ENCODE data around the gene PCBP3. TPM values are rescaled to one million over a fixed set of nuclear protein-coding genes. Genes with fewer than 3 reads are reported as not detected.

PCBP3 gene
- total RNA-seq, 1 experiment from 2014 or later: 10.9 TPM

DNA sequence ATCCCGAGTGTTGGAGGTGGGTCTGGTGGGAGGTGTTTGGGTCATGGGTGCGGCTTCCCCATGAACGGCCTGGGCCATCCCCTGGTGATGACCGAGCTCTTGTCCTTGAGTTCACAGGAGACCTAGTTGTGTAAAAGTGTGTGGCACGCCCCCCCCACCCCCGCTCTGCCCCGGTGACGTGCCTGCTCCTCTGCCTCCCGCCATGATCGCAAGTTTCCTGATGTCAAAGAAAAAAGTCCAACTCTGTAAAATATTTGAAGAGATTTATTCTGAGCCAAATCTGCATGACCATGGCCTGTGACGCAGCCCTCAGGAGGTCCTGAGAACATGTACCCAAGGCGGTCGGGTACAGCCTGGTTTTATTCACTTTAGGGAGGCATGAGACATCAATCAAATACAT lies 212.9 kb downstream of the PCBP3 start:
- no peak overlapping the region for H2AK5ac ChIP-seq (ENCODE audit: insufficient read length, low read length)
- no peaks in the 10 kb centered on the region for H4K20me1 ChIP-seq (ENCODE audit: control insufficient read depth, insufficient read depth, insufficient read length)
- Mint-ChIP-seq H3K9me3 (no peaks in the 10 kb centered on the region), H3K27ac (peak overlapping the region in 1 of 3 experiments; percentile 92; a peak in 2 of 7 replicates), H3K4me3 (no peak overlapping the region), H3K36me3 (ENCODE audit: insufficient read depth in 1 of 3, low read depth in 3 of 3) (no peaks in the 10 kb centered on the region), H3K4me1 (peaks cover 33 to 34% of the 10 kb centered on the region in 2 experiments), H3K27me3 (ENCODE audit: low read depth) (no peaks in the 10 kb centered on the region)
- H3K4ac ChIP-seq (ENCODE audit: low read depth, low read length): no peak overlapping the region
- no peaks in the 10 kb centered on the region for H3K27me3 ChIP-seq (ENCODE audit: insufficient read depth, low read length)
- TF ChIP-seq, protein P1, sequence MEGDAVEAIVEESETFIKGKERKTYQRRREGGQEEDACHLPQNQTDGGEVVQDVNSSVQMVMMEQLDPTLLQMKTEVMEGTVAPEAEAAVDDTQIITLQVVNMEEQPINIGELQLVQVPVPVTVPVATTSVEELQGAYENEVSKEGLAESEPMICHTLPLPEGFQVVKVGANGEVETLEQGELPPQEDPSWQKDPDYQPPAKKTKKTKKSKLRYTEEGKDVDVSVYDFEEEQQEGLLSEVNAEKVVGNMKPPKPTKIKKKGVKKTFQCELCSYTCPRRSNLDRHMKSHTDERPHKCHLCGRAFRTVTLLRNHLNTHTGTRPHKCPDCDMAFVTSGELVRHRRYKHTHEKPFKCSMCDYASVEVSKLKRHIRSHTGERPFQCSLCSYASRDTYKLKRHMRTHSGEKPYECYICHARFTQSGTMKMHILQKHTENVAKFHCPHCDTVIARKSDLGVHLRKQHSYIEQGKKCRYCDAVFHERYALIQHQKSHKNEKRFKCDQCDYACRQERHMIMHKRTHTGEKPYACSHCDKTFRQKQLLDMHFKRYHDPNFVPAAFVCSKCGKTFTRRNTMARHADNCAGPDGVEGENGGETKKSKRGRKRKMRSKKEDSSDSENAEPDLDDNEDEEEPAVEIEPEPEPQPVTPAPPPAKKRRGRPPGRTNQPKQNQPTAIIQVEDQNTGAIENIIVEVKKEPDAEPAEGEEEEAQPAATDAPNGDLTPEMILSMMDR (conservative IDR thresholded peaks at IDR 0.05): no peak
- H2AFZ ChIP-seq (ENCODE audit: low read length): no peak overlapping the region
- H3K14ac ChIP-seq (ENCODE audit: insufficient read depth, low read length): no peak overlapping the region
- no peak overlapping the region for H3K4me2 ChIP-seq (ENCODE audit: insufficient read depth, insufficient read length, low read length)
- no peaks in the 10 kb centered on the region for H3K9me3 ChIP-seq (ENCODE audit: control insufficient read depth, low read depth, low read length)
- no peak overlapping the region for H2BK15ac ChIP-seq (ENCODE audit: low read depth, low read length)
- no peak overlapping the region for H3K56ac ChIP-seq (ENCODE audit: insufficient read length, low read depth, low read length)
- no peak overlapping the region for H3T11ph ChIP-seq (ENCODE audit: low read length)
- no peaks in the 10 kb centered on the region for H3K23me2 ChIP-seq (ENCODE audit: insufficient read length, low read depth, low read length, poor library complexity, severe bottlenecking)
- no peak overlapping the region for H2BK5ac ChIP-seq (ENCODE audit: insufficient read length, low read length)
- no peaks in the 10 kb centered on the region for H3K4me1 ChIP-seq (ENCODE audit: insufficient read depth, low read length)
- no peak overlapping the region for H2BK120ac ChIP-seq (ENCODE audit: low read depth, low read length, poor library complexity, severe bottlenecking)
- no peak overlapping the region for H4K91ac ChIP-seq (ENCODE audit: insufficient read length, low read depth, low read length)
- H2BK12ac ChIP-seq (ENCODE audit: insufficient read length, low read depth, low read length): no peak overlapping the region
- no peak overlapping the region for H4K8ac ChIP-seq (replicated peaks; ENCODE audit: insufficient read length, low read depth, low read length)
- no peak overlapping the region for H3K18ac ChIP-seq (ENCODE audit: insufficient read length, low read depth, low read length)
- H2BK20ac ChIP-seq (ENCODE audit: low read depth, low read length, poor library complexity, severe bottlenecking): no peak overlapping the region
- H4K5ac ChIP-seq (ENCODE audit: insufficient read length, low read depth, low read length): no peak overlapping the region
- WGBS (ENCODE audit: extremely low coverage, insufficient read length, low lambda C conversion rate): no CpG with 5 or more reads among the region's 13 CpGs
- H3K27ac ChIP-seq (ENCODE audit: insufficient read length, low read depth, low read length): no peak overlapping the region
- H3K79me1 ChIP-seq (ENCODE audit: insufficient read depth, low read depth, low read length, poor library complexity, severe bottlenecking): no peaks in the 10 kb centered on the region
- no peak overlapping the region for H3K23ac ChIP-seq (ENCODE audit: insufficient read length, low read depth, low read length)
- H3K79me2 ChIP-seq (ENCODE audit: insufficient read depth, low read length): no peaks in the 10 kb centered on the region
- no peak overlapping the region for H3K9ac ChIP-seq (ENCODE audit: extremely low read depth, insufficient read length, low read length)
- peak; percentile 12 for DNase-seq
